B cell (primary cell): ENCODE measurements around the gene RHBDL1. TPM values are rescaled to one million over a fixed set of nuclear protein-coding genes. Genes with fewer than 3 reads are reported as not detected.

Source experiments
- ATAC-seq: fragments of 200-7000 bp; cut with Tn5 transposase; one replicate; pipeline ENCODE4 v1.10.0; 2021; ENCODE audit warnings: low read depth, mild to moderate bottlenecking, moderate number of reproducible peaks, moderate library complexity
- CTCF ChIA-PET: fragments of 350-600 bp; sonication (Branson Sonifier 250); formaldehyde crosslinking; loops from one replicate; lab custom pipeline; 2021; ENCODE audit warnings: antibody characterized with exemption, inconsistent platforms; lab: Charles Lee
- POLR2A ChIA-PET: fragments of 350-600 bp; sonication (Branson Sonifier 250); formaldehyde crosslinking; loops from one replicate; lab custom pipeline; 2021; ENCODE audit warnings: antibody characterized with exemption; lab: Charles Lee
- DNase-seq: peaks from one replicate; pipeline ENCODE4 v3.0.0; 2013
- H2AFZ ChIP-seq: 2 replicates; pipeline ENCODE4 v1.6.1; 2012; ENCODE audit warnings: mild to moderate bottlenecking, low read depth, low read length; ENCODE audit not compliant: insufficient read depth, poor library complexity, severe bottlenecking
- H3K27ac ChIP-seq, 2 donors: 1 replicate in 1 of 2; 2 replicates in 1 of 2; pipeline ENCODE4 v1.5.1; 2012 to 2013; ENCODE audit warnings: low read length in 2 of 2, mild to moderate bottlenecking in 2 of 2, moderate library complexity in 1 of 2
- H3K27me3 ChIP-seq, 4 experiments: fragments of 200-600 bp in 1 of 4; sonication (generic) in 1 of 4; replicated peaks in 1 of 4; 1 replicate in 2 of 4; 2 replicates in 2 of 4; pipeline versions ENCODE4 v1.6.1 to v1.7.0; 2013 to 2016; ENCODE audit warnings: low read length in 3 of 4, mild to moderate bottlenecking in 2 of 4, mixed read lengths in 1 of 4, moderate library complexity in 1 of 4; ENCODE audit not compliant: insufficient read depth in 4 of 4, control insufficient read depth in 3 of 4; ENCODE audit errors: control extremely low read depth in 1 of 4
- H3K36me3 ChIP-seq, 2 experiments: replicated peaks in 1 of 2; 1 replicate in 1 of 2; 2 replicates in 1 of 2; pipeline versions ENCODE4 v1.6.1 to v1.7.1; 2013; ENCODE audit warnings: low read length in 1 of 2; ENCODE audit not compliant: insufficient read depth in 2 of 2, control insufficient read depth in 1 of 2; ENCODE audit errors: control extremely low read depth in 1 of 2, extremely low read depth in 1 of 2
- H3K4me1 ChIP-seq, 2 donors: fragments of 200-600 bp in 1 of 2; sonication (generic) in 1 of 2; 1 replicate in 1 of 2; 2 replicates in 1 of 2; pipeline versions ENCODE4 v1.5.1 to v1.6.1; 2013 to 2017; ENCODE audit warnings: low read length in 2 of 2; ENCODE audit not compliant: control insufficient read depth in 2 of 2, insufficient read depth in 2 of 2
- H3K4me2 ChIP-seq: replicated peaks from 2 replicates; pipeline ENCODE3; 2012; ENCODE audit warnings: mild to moderate bottlenecking, low read depth, low read length; ENCODE audit not compliant: poor library complexity, severe bottlenecking
- H3K4me3 ChIP-seq, 5 experiments: fragments of 200-600 bp in 1 of 5; sonication (generic) in 1 of 5; 1 replicate in 3 of 5; 2 replicates in 2 of 5; pipeline versions ENCODE4 v1.5.1 to v1.7.0; 2011 to 2016; ENCODE audit warnings: low read length in 4 of 5, mild to moderate bottlenecking in 4 of 5, low read depth in 2 of 5, control low read depth in 1 of 5, moderate library complexity in 1 of 5; ENCODE audit not compliant: insufficient read depth in 1 of 5; ENCODE audit errors: control extremely low read depth in 1 of 5, extremely low read depth in 1 of 5
- H3K79me2 ChIP-seq: fragments of 200-600 bp; sonication (generic); one replicate; pipeline ENCODE4 v1.6.0; 2016; ENCODE audit warnings: low read length; ENCODE audit not compliant: control insufficient read depth, insufficient read depth
- H3K9ac ChIP-seq: fragments of 200-600 bp; sonication (generic); 2 replicates; pipeline ENCODE4 v1.6.1; 2017; ENCODE audit warnings: mild to moderate bottlenecking, low read length, moderate library complexity
- H3K9me3 ChIP-seq, 3 donors: one replicate each; pipeline versions ENCODE4 v1.6.1 to v1.7.1; 2013; ENCODE audit warnings: low read length in 2 of 3; ENCODE audit not compliant: control insufficient read depth in 2 of 3, insufficient read depth in 1 of 3; ENCODE audit errors: control extremely low read depth in 1 of 3
- H4K20me1 ChIP-seq: 2 replicates; pipeline ENCODE4 v1.6.0; 2012; ENCODE audit warnings: mild to moderate bottlenecking, low read length; ENCODE audit not compliant: insufficient read depth, control insufficient read depth, poor library complexity, severe bottlenecking
- H3K27ac Mint-ChIP-seq: one replicate; pipeline ENCODE4 v1.8.0; 2021; ENCODE audit warnings: mixed read lengths
- H3K27me3 Mint-ChIP-seq: one replicate; pipeline ENCODE4 v1.8.0; 2021; ENCODE audit warnings: mixed read lengths
- H3K4me1 Mint-ChIP-seq: one replicate; pipeline ENCODE4 v1.8.0; 2021; ENCODE audit warnings: mixed read lengths
- H3K4me3 Mint-ChIP-seq: one replicate; pipeline ENCODE4 v1.8.0; 2021; ENCODE audit warnings: mixed read lengths
- H3K9me3 Mint-ChIP-seq: one replicate; pipeline ENCODE4 v1.8.0; 2022; ENCODE audit warnings: mixed read lengths; ENCODE audit not compliant: insufficient read depth
- EZH2 ChIP-seq: IDR thresholded peaks from 2 replicates; pipeline ENCODE4 v1.6.1; 2012; ENCODE audit warnings: borderline replicate concordance, low read depth, mild to moderate bottlenecking, moderate library complexity, low read length; ENCODE audit not compliant: insufficient read depth, poor library complexity, severe bottlenecking
- WGBS: methylation state at CpG from one replicate; pipeline ENCODE4 v1.1.5; 2013; ENCODE audit warnings: missing lambda C conversion rate; ENCODE audit not compliant: insufficient coverage; 5-methylcytosine and 5-hydroxymethylcytosine counted together
- intact Hi-C: fragments of 100-400 bp; cut with micrococcal nuclease; formaldehyde crosslinking; loops from one replicate; pipeline ENCODE4 v1.10.0; 2022
- polyA plus RNA-seq: library from polyadenylated mRNA; depleted of rRNA; stranded (reverse); fragments of >200 nt; gene quantifications from 2 replicates; pipeline ENCODE4 v1.2.3, GENCODE V29; 2012
- total RNA-seq, 2 donors: library from RNA; stranded (reverse); fragments of 120-200 nt in 1 of 2; gene quantifications; 1 replicate in 1 of 2; 2 replicates in 1 of 2; pipeline versions ENCODE4 v1.2.3 to v1.2.4, GENCODE V29; 2013 to 2022
- TF ChIP-seq, protein P1 (sequence below): fragments of 200-600 bp; IDR thresholded peaks from one replicate; pipeline ENCODE4 v1.8.0; 2022; ENCODE audit warnings: antibody characterized with exemption, mild to moderate bottlenecking

The RHBDL1 gene
- total and polyA plus RNA-seq, 2 donors (not counting 1 experiment from before 2014, with no cell fraction given), result 0.76 to 1.6 TPM

DNA sequence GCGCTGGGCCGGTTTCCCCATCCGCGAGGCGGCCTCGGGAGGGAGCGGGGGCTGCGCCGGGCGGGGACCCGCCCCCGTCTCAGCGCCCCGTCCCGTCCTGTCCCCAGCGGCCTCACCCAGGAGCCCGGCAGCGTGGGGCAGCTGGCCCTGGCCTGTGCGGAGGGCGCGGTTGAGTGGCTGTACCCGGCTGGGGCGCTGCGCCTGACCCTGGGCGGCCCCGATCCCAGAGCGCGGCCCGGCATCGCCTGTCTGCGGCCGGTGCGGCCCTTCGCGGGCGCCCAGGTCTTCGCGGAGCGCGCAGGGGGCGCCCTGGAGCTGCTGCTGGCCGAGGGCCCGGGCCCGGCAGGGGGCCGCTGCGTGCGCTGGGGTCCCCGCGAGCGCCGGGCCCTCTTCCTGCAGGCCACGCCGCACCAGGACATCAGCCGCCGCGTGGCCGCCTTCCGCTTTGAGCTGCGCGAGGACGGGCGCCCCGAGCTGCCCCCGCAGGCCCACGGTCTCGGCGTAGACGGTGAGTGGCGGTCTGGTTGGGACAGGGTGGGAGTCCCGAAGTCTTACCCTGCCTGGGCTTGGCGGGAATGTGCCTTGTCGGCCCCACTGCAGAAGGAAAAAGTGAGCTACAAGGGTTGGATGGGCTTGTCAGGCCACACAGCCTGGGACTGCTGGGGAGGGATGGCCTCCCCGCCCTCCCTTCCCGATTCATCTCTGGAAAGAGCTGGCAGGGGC is 40.2 kb downstream of the RHBDL1 start:
- Histone ChIP-seq H3K9ac (peak overlapping the region; percentile 61), H2AFZ (peak overlapping the region; percentile 77), H3K79me2 (no peaks in the 10 kb centered on the region), H3K9me3 (peaks cover 0 to 12% (median 0%) of the 10 kb centered on the region in 3 donors), H4K20me1 (peaks cover 11% of the 10 kb centered on the region), H3K27ac (no peak overlapping the region), H3K27me3 (peaks cover 0 to 36% (median 14%) of the 10 kb centered on the region in 4 experiments), H3K36me3 (no peaks in the 10 kb centered on the region), H3K4me3 (peak overlapping the region in 4 of 5 experiments; percentile 8 to 61 (median 54)), H3K4me1 (peaks cover 21 to 34% of the 10 kb centered on the region in 2 donors), H3K4me2 (peak overlapping the region; percentile 95)
- WGBS, result 2% methylated on average over 74 of the region's 74 CpGs
- intact Hi-C loops, result loop anchor here (5.0 kb wide), 1 partner anchor 257 kb away; the partner anchor contains the start of gene LMF1
- Mint-ChIP-seq H3K27ac (no peak overlapping the region), H3K27me3 (peaks cover 10% of the 10 kb centered on the region), H3K4me1 (peaks cover 13% of the 10 kb centered on the region), H3K9me3 (no peaks in the 10 kb centered on the region), H3K4me3 (peak overlapping the region; percentile 72)
- ATAC-seq (peak; percentile 8), DNase-seq (peak; percentile 56)
- TF ChIP-seq, protein P1, sequence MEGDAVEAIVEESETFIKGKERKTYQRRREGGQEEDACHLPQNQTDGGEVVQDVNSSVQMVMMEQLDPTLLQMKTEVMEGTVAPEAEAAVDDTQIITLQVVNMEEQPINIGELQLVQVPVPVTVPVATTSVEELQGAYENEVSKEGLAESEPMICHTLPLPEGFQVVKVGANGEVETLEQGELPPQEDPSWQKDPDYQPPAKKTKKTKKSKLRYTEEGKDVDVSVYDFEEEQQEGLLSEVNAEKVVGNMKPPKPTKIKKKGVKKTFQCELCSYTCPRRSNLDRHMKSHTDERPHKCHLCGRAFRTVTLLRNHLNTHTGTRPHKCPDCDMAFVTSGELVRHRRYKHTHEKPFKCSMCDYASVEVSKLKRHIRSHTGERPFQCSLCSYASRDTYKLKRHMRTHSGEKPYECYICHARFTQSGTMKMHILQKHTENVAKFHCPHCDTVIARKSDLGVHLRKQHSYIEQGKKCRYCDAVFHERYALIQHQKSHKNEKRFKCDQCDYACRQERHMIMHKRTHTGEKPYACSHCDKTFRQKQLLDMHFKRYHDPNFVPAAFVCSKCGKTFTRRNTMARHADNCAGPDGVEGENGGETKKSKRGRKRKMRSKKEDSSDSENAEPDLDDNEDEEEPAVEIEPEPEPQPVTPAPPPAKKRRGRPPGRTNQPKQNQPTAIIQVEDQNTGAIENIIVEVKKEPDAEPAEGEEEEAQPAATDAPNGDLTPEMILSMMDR, result peak; percentile 12
- no peak for TF ChIP-seq EZH2
- POLR2A ChIA-PET, result interaction anchor here (1.4 to 2.1 kb wide), 3 partner anchors 10 to 25 kb away, joined by 4 to 11 read pairs (median 8); partner anchors contain the start of genes CCDC78 and CIAO3
- CTCF ChIA-PET, result interaction anchor here (0.9 to 7.6 kb wide), 7 partner anchors 8 to 70 kb away, joined by 3 to 94 read pairs (median 9); partner anchors contain the start of genes CCDC78, CHTF18, CIAO3 and RPUSD1
